HEK293T (cell line): ENCODE measurements around the gene SLFN14.

ENCODE experiments used
- ELF4 ChIP-seq: fragments of 450-650 bp; IDR thresholded peaks from 2 replicates; pipeline ENCODE4 v1.6.1; 2017; ENCODE audit warnings: antibody characterized with exemption
- SP1 ChIP-seq: fragments of 450-650 bp; IDR thresholded peaks from 2 replicates; pipeline ENCODE4 v1.6.1; 2017

DNA sequence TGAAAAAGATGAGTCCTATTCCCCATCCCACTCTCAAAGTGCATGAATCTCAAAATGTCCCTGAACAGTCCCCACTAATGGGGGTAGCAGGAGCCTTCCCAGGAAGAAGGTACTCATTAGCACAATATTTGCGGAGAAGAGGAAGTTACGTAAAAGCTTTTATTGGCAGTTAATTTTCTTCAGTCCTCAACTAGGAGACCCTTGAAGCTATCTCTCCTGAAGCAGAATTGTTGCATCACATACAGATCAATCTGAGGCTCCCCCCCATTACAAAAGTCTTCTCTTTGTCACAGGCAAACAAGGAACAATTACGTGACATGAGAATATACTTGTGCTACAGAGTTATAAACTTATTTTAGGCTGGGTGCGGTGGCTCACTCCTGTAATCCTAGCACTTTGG is 37.3 kb downstream of the SLFN14 start:
- TF ChIP-seq ELF4 (no peak), SP1 (no peak)
